GM12801 (cell line): ENCODE measurements around the gene MEF2C.

ENCODE experiments used
- TF ChIP-seq, protein P1 (sequence below): IDR thresholded peaks from one replicate; pipeline ENCODE4 v1.5.1; 2011; ENCODE audit warnings: control low read depth; ENCODE audit not compliant: insufficient read length; ENCODE audit errors: extremely low read depth

MEF2C gene

DNA sequence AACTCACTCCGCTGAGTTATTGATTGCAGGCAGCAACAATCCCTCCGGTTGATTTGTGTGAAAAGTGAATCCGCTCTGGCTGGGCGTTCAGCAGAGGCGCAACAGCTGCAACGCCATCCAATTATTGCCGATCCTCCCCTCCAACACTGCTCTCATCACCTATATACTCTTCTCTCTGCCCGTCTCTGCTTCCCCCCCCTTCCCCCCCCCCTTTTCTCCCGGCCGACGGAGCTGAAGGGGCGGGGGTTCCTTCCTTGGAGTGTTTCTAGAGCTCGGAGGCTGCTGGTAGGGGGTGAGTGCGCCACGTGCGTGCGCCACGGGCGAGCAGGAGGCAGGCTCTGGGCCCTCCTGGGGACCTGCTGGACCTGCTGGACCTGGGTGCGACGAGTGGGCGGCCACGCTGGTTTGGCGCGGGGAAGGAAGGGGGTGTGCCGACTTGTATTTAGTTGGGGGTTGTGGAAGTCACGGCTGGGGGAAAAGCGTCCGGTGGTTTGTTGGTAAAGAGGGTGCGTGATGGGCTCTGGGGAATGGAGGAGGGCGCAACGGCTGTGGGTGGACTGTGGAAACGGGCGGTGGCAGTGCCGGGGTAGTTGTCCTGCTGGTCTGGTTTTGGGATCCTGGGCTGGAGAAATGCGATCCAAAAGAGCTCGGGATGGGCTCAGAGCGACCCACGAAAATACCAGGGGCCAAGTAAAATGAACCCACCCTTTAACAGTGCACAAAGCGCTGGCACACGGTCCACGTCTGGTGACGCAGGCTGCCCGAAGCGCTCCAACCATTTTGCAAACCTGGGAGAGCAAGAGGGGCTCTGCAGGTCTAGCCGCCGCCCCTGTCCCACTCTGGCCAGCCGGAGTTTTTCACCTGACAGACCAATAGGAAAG, 6.4 kb upstream of the MEF2C start:
- TF ChIP-seq, protein P1, sequence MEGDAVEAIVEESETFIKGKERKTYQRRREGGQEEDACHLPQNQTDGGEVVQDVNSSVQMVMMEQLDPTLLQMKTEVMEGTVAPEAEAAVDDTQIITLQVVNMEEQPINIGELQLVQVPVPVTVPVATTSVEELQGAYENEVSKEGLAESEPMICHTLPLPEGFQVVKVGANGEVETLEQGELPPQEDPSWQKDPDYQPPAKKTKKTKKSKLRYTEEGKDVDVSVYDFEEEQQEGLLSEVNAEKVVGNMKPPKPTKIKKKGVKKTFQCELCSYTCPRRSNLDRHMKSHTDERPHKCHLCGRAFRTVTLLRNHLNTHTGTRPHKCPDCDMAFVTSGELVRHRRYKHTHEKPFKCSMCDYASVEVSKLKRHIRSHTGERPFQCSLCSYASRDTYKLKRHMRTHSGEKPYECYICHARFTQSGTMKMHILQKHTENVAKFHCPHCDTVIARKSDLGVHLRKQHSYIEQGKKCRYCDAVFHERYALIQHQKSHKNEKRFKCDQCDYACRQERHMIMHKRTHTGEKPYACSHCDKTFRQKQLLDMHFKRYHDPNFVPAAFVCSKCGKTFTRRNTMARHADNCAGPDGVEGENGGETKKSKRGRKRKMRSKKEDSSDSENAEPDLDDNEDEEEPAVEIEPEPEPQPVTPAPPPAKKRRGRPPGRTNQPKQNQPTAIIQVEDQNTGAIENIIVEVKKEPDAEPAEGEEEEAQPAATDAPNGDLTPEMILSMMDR, result no peak

DNA sequence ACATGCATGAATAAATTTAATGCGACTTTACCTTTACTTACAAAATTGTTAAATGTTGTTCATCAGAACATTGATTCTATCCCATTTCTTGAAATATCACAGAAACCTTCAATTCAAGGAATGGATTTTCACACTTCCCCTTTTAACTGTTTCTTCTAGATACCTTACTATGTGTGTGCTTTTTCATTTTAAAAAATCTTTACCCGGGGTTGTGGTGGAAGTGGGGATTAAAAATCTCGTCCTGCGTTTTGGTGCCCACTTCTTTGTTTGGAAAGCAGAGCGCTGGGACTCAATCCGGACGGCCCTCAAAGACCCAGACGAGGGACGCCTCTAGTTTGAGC, 5.8 kb upstream of the MEF2C start:
- TF ChIP-seq, protein P1, result no peak

DNA sequence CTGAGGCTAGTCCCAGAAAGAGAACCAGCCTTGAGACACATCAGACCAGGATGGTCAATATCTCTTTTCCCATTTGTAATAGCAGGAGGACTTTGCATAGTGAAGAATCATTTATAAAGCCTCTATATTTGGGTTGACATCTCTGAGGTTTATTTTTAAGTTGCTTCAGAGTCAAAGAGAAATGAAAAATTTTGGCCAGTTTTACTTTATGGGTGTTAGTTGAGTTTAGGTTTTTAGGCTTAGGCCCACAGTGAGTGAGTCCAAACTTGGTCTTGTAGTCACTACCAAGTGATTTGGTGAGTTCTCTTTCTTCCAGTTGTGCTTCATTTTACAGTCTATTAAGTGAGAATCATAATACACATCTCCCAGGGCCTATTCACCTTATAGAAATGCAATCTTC, 5.3 kb upstream of the MEF2C start:
- TF ChIP-seq, protein P1, result no peak

DNA sequence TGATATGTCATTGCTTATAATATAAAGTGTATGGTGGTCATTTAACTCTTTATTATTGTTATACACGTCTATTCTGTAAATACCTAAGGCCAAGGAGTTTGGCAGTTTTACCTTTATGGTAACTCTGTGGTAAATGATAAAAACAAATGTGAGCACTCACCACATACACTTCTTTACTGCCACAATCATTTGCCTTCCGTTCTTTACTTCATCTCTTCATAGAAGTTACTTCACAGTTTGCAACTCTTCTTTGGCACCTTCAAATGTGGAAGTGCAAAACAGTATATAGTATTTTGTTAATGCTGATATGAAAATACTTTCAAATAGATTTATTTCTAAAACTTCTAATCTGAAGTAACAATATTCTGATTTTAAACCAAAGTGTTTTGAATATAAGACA, 4.4 kb upstream of the MEF2C start:
- TF ChIP-seq, protein P1, result no peak

DNA sequence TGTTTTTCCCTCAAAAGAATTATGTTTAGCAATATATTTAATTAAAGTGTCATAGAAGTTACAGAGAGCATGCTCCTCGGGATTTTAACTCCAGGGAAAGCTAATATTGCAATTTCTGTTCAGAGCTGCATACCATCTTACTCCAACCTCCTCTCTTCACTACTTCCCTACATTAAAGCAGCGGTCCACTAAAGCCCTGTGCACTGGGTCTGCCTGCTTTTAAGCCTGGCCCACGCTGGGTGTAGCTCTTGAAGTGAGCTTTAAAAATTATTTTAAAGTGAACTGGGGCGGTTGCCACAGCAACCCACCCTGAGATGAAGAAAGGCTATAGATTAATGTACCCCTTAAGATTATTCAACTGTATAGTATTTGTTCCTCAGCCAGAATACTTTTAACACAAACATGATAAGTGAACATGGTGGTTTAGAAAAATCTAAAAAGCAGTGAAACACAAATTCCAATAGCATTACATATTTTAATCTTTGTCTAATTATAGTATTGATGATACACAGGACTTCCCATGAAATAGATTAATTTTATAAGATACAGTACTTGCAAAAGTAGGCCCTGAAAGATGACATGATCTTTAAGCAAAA, 3.9 kb upstream of the MEF2C start:
- TF ChIP-seq, protein P1, result no peak

DNA sequence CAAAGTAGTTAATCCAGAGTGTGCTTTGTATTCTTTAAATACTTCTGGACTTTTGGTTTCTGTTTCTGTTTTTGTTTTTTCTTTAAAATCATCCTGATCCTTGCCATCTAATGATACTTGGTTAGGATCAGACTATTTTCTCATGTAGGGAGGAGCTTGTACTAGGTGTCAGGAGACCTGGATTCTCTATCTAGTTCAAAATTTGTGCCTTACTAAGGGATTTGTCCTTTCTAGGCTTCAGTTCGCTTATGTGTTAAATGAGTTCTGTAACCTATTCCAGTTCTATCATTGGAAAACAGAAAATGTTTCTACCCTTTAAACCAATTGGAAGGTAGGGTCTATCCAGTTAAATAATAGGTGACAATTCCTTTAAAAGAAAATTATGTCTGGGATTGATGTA, 3.3 kb upstream of the MEF2C start:
- TF ChIP-seq, protein P1, result no peak

DNA sequence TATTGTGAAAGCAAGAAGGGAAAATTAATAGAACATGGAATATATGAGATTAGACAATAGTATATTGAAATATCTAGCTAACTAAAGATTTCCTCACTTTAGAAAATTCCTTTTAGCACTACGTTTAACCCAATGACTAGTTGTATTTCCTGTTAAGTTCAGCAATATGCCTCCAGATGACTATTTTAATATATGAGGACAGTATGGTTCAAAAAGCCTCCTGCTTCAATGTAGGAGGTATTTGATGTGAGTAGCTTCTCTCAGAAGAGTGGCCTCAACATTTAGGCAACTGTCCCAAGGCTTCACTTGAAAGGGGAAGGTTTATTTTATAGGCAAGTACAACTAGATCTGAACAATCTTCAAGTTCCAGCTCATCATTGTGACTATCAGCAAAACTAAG, 2.0 kb upstream of the MEF2C start:
- TF ChIP-seq, protein P1, result no peak
